ENCODE measurements around the gene ITSN1.

GRCh38 chr21:33680870-33681269, 38.6 kb downstream of the ITSN1 start:
- TF ChIP-seq, protein P1, sequence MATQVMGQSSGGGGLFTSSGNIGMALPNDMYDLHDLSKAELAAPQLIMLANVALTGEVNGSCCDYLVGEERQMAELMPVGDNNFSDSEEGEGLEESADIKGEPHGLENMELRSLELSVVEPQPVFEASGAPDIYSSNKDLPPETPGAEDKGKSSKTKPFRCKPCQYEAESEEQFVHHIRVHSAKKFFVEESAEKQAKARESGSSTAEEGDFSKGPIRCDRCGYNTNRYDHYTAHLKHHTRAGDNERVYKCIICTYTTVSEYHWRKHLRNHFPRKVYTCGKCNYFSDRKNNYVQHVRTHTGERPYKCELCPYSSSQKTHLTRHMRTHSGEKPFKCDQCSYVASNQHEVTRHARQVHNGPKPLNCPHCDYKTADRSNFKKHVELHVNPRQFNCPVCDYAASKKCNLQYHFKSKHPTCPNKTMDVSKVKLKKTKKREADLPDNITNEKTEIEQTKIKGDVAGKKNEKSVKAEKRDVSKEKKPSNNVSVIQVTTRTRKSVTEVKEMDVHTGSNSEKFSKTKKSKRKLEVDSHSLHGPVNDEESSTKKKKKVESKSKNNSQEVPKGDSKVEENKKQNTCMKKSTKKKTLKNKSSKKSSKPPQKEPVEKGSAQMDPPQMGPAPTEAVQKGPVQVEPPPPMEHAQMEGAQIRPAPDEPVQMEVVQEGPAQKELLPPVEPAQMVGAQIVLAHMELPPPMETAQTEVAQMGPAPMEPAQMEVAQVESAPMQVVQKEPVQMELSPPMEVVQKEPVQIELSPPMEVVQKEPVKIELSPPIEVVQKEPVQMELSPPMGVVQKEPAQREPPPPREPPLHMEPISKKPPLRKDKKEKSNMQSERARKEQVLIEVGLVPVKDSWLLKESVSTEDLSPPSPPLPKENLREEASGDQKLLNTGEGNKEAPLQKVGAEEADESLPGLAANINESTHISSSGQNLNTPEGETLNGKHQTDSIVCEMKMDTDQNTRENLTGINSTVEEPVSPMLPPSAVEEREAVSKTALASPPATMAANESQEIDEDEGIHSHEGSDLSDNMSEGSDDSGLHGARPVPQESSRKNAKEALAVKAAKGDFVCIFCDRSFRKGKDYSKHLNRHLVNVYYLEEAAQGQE (IDR thresholded peaks at IDR 0.05; ENCODE audit: borderline replicate concordance), result no peak
- TF ChIP-seq EZH2 (IDR thresholded peaks at IDR 0.05; ENCODE audit: borderline replicate concordance, insufficient read depth, low read length, poor library complexity, severe bottlenecking) (no peak), EP300 (conservative IDR thresholded peaks at IDR 0.05; ENCODE audit: poor library complexity, severe bottlenecking) (no peak), MXI1 (conservative IDR thresholded peaks at IDR 0.05; ENCODE audit: poor library complexity, severe bottlenecking) (no peak), POLR2AphosphoS5 (IDR thresholded peaks at IDR 0.05) (no peak), SMC3 (conservative IDR thresholded peaks at IDR 0.05; ENCODE audit: poor library complexity) (no peak), RAD21 (conservative IDR thresholded peaks at IDR 0.05) (no peak), TAF1 (IDR thresholded peaks at IDR 0.05; ENCODE audit: low read depth) (no peak)
- TF ChIP-seq, protein P2, sequence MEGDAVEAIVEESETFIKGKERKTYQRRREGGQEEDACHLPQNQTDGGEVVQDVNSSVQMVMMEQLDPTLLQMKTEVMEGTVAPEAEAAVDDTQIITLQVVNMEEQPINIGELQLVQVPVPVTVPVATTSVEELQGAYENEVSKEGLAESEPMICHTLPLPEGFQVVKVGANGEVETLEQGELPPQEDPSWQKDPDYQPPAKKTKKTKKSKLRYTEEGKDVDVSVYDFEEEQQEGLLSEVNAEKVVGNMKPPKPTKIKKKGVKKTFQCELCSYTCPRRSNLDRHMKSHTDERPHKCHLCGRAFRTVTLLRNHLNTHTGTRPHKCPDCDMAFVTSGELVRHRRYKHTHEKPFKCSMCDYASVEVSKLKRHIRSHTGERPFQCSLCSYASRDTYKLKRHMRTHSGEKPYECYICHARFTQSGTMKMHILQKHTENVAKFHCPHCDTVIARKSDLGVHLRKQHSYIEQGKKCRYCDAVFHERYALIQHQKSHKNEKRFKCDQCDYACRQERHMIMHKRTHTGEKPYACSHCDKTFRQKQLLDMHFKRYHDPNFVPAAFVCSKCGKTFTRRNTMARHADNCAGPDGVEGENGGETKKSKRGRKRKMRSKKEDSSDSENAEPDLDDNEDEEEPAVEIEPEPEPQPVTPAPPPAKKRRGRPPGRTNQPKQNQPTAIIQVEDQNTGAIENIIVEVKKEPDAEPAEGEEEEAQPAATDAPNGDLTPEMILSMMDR (IDR thresholded peaks at IDR 0.05; ENCODE audit: poor library complexity, severe bottlenecking), result no peak
